Measurements from ENCODE around the gene SERPINH1.
"Not testable (repeated sequence)": the region's sequence is repeated elsewhere in the genome, so short reads cannot be mapped to it uniquely, and the experiment has no call there.

The SERPINH1 gene

GRCh38 chr11:75568616-75569219 is 6.7 kb downstream of the SERPINH1 start:
- no peak for DNase-seq (ENCODE audit: low read depth)
- H3K4me3 ChIP-seq (ENCODE audit: low read depth, low read length) = no peak overlapping the region

GRCh38 chr11:75570559-75571139 is 8.6 kb downstream of the SERPINH1 start:
- DNase-seq (ENCODE audit: low read depth) = no peak
- no peak overlapping the region for H3K4me3 ChIP-seq (ENCODE audit: low read depth, low read length)

GRCh38 chr11:75571625-75572024 is 9.6 kb downstream of the SERPINH1 start:
- DNase-seq (ENCODE audit: low read depth) = no peak
- no peak overlapping the region for H3K4me3 ChIP-seq (ENCODE audit: low read depth, low read length)

GRCh38 chr11:75572744-75573143 is 10.7 kb downstream of the SERPINH1 start:
- no peak overlapping the region for H3K4me3 ChIP-seq (ENCODE audit: low read depth, low read length)
- no peak for DNase-seq (ENCODE audit: low read depth)

- DNase-seq (ENCODE audit: low read depth) = no peak
- H3K4me3 ChIP-seq (ENCODE audit: low read depth, low read length) = no peak overlapping the region
Observed at GRCh38 chr11:75574698-75575602, 12.9 kb downstream of the SERPINH1 start.

GRCh38 chr11:75576017-75576416 is 14.0 kb downstream of the SERPINH1 start:
- no peak for DNase-seq (ENCODE audit: low read depth)
- H3K4me3 ChIP-seq (ENCODE audit: low read depth, low read length) = no peak overlapping the region

- no peak overlapping the region for H3K4me3 ChIP-seq (ENCODE audit: low read depth, low read length)
- no peak for DNase-seq (ENCODE audit: low read depth)
Observed at GRCh38 chr11:75576499-75576918, 14.5 kb downstream of the SERPINH1 start.

GRCh38 chr11:75577207-75577606 is 15.2 kb downstream of the SERPINH1 start:
- DNase-seq (ENCODE audit: low read depth) = no peak
- H3K4me3 ChIP-seq (ENCODE audit: low read depth, low read length) = no peak overlapping the region

- DNase-seq (ENCODE audit: low read depth) = no peak
- H3K4me3 ChIP-seq (ENCODE audit: low read depth, low read length) = no peak overlapping the region
Observed at GRCh38 chr11:75578977-75579376, 16.9 kb downstream of the SERPINH1 start.

- H3K4me3 ChIP-seq (ENCODE audit: low read depth, low read length) = no peak overlapping the region
- no peak for DNase-seq (ENCODE audit: low read depth)
Observed at GRCh38 chr11:75579841-75580240, 17.8 kb downstream of the SERPINH1 start.

- H3K4me3 ChIP-seq (ENCODE audit: low read depth, low read length) = peak overlapping the region; percentile 65
Observed at GRCh38 chr11:75582506-75582894, 20.4 kb downstream of the SERPINH1 start.

GRCh38 chr11:75582895-75583717 is 21.1 kb downstream of the SERPINH1 start:
- peak overlapping the region; percentile 65 for H3K4me3 ChIP-seq (ENCODE audit: low read depth, low read length)
- DNase-seq (ENCODE audit: low read depth) = no peak

More at GRCh38 chr11:75582506-75582894, 20.4 kb downstream of the SERPINH1 start:
- DNase-seq (ENCODE audit: low read depth) = no peak

- peak overlapping the region; percentile 65 for H3K4me3 ChIP-seq (ENCODE audit: low read depth, low read length)
- no peak for DNase-seq (ENCODE audit: low read depth)
Observed at GRCh38 chr11:75583718-75584658, 21.9 kb downstream of the SERPINH1 start.

GRCh38 chr11:75584659-75585292 is 22.7 kb downstream of the SERPINH1 start:
- not testable (repeated sequence) for H3K4me3 ChIP-seq (ENCODE audit: low read depth, low read length); DNase-seq (ENCODE audit: low read depth)

- no peak overlapping the region for H3K4me3 ChIP-seq (ENCODE audit: low read depth, low read length)
- DNase-seq (ENCODE audit: low read depth) = no peak
Observed at GRCh38 chr11:75585293-75585670, 23.2 kb downstream of the SERPINH1 start.

- no peak overlapping the region for H3K4me3 ChIP-seq (ENCODE audit: low read depth, low read length)
- no peak for DNase-seq (ENCODE audit: low read depth)
Observed at GRCh38 chr11:75586395-75586794, 24.3 kb downstream of the SERPINH1 start.

GRCh38 chr11:75588051-75588481 is 26.0 kb downstream of the SERPINH1 start:
- H3K4me3 ChIP-seq (ENCODE audit: low read depth, low read length) = no peak overlapping the region
- DNase-seq (ENCODE audit: low read depth) = no peak

- DNase-seq (ENCODE audit: low read depth) = no peak
- H3K4me3 ChIP-seq (ENCODE audit: low read depth, low read length) = no peak overlapping the region
Observed at GRCh38 chr11:75589051-75589450, 27.0 kb downstream of the SERPINH1 start.

Data from skeletal muscle cell (primary cell).